HG03439 (cell line): ENCODE measurements around the gene AMER3.

Experiments
- ATAC-seq: cut with Tn5 transposase; IDR thresholded peaks from one replicate; pipeline ENCODE4 v1.9.1; 2021; ENCODE audit warnings: mild to moderate bottlenecking, moderate library complexity; ENCODE audit not compliant: unreplicated experiment

Gene AMER3

GRCh38 chr2:130778781-130779180 lies 23.4 kb downstream of the AMER3 start:
- no peak for ATAC-seq

GRCh38 chr2:130785466-130786055 lies 30.2 kb downstream of the AMER3 start:
- no peak for ATAC-seq

GRCh38 chr2:130786076-130786475 lies 30.7 kb downstream of the AMER3 start:
- no peak for ATAC-seq

GRCh38 chr2:130787841-130788240 lies 32.5 kb downstream of the AMER3 start:
- ATAC-seq = no peak

- ATAC-seq = no peak
These were observed 35.0 kb downstream of the AMER3 start for GRCh38 chr2:130790312-130790711.

- no peak for ATAC-seq
These were observed 35.7 kb downstream of the AMER3 start for GRCh38 chr2:130790804-130791616.

GRCh38 chr2:130791617-130791939 lies 36.2 kb downstream of the AMER3 start:
- ATAC-seq = no peak

- no peak for ATAC-seq
These were observed 40.1 kb downstream of the AMER3 start for GRCh38 chr2:130795431-130795830.

GRCh38 chr2:130796290-130796689 lies 41.0 kb downstream of the AMER3 start:
- ATAC-seq = no peak

- ATAC-seq = peak; percentile 95
These were observed 42.4 kb downstream of the AMER3 start for GRCh38 chr2:130797493-130798435.

GRCh38 chr2:130798472-130799218 lies 43.3 kb downstream of the AMER3 start:
- ATAC-seq = no peak

- ATAC-seq = no peak
These were observed 44.0 kb downstream of the AMER3 start for GRCh38 chr2:130799295-130799694.

- no peak for ATAC-seq
These were observed 50.3 kb downstream of the AMER3 start for GRCh38 chr2:130805613-130806012.

- ATAC-seq = no peak
These were observed 51.0 kb downstream of the AMER3 start for GRCh38 chr2:130806370-130806769.

GRCh38 chr2:130807659-130808385 lies 52.5 kb downstream of the AMER3 start:
- ATAC-seq = no peak

GRCh38 chr2:130808482-130809268 lies 53.3 kb downstream of the AMER3 start:
- no peak for ATAC-seq

GRCh38 chr2:130810490-130810889 lies 55.1 kb downstream of the AMER3 start:
- ATAC-seq = no peak

GRCh38 chr2:130813722-130814121 lies 58.4 kb downstream of the AMER3 start:
- no peak for ATAC-seq

GRCh38 chr2:130814931-130815680 lies 59.8 kb downstream of the AMER3 start:
- no peak for ATAC-seq
